HG03575 (cell line): ENCODE results near the gene SMCO1.
"Not testable (repeated sequence)": the region's sequence is repeated elsewhere in the genome, so short reads cannot be mapped to it uniquely, and the experiment has no call there.

Source experiments
- ATAC-seq: cut with Tn5 transposase; IDR thresholded peaks from one replicate; pipeline ENCODE4 v1.9.1; 2021; ENCODE audit not compliant: unreplicated experiment, insufficient number of reproducible peaks, low FRiP score; ENCODE audit errors: extremely low read depth

Gene SMCO1

GRCh38 chr3:196499807-196500524 lies 15.2 kb downstream of the SMCO1 start:
- no peak for ATAC-seq

DNA sequence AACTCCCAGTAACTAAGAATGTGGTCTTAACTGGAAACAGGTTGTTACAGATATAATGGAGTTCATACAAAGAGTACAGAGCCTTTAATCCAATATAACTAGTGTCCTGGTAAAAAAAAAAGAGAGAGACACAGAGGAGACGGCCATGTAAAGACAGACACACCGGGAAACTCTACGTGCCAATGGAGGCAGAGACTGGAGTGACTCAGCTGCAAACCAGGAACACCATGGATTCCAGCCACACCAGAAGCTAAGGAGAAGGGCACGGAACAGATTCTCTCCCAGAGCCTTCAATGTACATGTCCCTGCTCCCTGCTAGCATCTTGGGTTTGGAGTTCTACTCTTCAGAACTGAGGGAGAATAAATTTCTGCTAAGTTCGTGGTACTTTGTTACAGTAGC lies 16.1 kb downstream of the SMCO1 start:
- no peak for ATAC-seq

DNA sequence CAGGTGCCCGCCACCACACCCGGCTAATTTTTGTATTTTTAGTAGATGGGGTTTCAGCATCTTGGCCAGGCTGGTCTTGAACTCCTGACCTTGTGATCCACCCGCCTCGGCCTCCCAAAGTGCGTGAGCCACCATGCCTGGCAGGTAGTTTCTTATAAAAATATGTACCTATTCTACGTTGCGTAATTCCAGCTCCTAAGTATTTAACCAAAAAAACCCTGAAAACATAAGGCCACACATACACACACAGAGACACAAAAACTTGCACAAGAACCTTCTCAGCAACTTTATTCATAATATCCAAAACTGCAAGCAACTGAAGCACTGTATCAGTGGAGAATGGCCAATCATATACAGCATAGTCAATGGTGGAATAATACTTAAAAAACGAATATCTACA lies 16.8 kb downstream of the SMCO1 start:
- ATAC-seq, result no peak

DNA sequence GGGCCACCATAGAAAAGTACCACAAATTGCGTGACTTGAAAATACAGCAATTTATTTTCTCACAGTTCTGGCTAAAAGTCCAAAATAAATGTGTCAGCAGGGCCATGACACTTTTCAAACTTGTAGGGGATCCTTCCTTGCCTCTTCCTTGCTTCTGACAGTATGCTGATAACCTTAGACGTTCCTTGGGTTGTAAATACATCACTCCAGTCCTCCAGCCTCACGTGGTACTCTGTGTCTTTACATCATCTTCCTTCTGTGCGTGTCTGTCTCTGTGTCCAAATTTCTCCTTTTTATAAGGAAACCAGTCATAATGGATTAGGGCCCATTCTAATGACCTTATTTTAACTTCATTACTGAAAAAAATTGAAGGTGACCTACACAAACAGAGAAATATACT lies 19.0 kb downstream of the SMCO1 start:
- no peak for ATAC-seq

DNA sequence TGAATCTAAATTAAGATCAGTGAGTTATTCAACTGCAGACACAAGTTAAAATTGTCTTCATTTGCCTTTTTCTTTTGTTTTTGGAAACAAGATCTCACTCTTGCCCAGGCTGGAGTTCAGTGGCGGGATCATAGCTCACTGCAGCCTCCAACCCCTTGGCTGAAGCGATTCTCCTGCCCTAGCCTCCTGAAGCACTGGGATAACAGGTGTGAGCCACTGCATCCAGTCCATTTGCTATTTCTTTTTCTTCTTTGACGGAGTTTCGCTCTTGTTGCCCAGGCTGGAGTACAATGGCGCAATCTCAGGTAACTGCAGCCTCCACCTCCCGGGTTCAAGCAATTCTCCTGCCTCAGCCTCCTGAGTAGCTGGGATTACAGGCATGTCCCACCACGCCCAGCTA lies 21.9 kb downstream of the SMCO1 start:
- ATAC-seq, result no peak

GRCh38 chr3:196492080-196492479 lies 23.1 kb downstream of the SMCO1 start:
- ATAC-seq, result no peak

DNA sequence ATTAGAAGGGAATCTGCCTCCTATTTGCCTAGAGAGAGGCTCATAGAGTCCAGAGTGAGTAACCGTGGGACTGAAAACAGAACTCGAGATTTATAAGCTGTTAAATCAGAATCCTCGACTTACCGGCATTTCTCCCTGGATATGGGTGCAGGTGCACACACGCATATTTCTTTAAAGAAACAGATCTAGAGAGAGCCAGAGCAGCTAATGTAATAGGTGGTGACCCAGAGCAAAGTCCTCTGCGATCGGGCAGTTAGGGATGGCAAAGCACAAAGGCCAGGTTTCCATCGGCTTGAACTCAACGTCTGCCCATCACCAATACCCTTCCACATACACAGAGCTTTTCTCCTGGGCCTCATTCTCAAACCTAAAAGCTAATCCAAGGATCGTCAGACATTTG lies 25.4 kb downstream of the SMCO1 start:
- no peak for ATAC-seq

DNA sequence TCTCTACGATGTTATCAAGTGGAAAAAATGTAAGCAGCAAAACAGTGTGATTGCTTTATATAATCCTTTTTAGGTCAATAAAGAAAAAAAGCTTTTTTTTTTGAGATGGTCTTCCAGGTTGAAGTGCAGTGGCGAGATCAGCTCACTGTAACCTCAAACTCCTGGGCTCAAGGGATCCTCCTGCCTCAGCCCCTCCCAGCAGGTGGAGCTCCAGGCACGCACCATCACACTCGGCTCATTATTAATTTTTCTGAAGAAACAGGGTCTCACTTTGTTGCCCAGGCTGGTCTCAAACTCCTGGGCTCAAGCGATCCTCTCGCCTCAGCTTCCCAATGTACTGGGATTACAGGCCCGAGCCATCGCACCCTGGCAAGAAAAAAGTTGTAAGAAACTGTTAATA lies 28.9 kb downstream of the SMCO1 start:
- ATAC-seq, result no peak

DNA sequence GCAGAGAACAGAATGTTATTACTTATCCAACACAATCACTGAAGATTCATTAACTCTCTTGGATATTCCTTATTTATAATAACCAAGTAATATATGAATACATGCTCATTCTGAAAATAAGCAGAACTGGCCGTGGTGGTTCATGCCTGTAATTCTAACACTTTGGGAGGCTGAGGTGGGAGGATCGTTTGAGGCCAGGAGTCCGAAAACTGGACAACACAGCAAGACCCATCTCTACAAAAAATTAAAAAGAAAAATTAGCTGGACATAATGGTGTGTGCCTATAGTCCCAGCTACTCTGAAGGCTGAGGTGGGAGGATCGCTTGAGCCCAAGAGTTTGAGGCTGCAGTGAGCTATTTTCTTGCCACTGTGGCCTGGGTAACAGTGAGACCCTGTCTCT lies 37.5 kb downstream of the SMCO1 start:
- no peak for ATAC-seq

DNA sequence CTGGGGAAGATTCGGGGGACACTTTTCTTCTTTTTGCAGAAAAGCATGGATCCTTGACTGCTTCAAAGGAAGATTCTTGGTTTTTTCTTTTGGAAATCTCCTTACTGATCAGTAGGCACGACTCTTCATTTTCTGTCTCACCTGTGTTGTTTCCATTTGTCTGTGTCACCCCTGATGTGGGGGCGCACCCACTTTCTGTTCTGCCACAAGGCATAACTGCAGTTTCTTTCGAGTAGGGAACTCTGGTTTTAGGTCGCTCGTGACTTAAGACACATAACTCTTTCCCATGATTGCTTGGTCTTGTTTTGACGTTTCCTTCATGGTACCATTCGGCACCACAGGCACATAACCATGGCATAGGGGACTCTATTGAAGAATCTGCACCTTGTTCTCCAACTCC lies 42.9 kb downstream of the SMCO1 start:
- ATAC-seq, result no peak

DNA sequence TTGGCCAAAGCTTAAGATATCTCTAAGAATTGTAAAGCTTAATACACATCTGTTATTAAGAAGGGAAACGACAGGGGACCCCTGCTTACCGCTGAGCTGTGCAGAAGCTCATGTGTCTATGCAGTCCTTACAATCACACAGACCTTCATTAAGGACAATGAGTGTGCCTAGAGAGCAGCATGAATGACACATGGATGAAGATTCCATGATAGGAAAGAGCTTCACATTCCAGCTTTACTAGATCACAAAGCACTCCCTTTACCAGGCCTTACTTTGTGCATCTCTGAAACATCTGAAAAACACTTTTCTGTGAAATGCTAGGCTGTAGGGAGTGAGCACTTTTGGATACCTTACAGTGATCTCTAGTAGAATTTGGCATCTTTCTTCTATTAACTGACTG lies 43.6 kb downstream of the SMCO1 start:
- no peak for ATAC-seq

GRCh38 chr3:196470182-196470581 lies 45.0 kb downstream of the SMCO1 start:
- not testable (repeated sequence) for ATAC-seq

DNA sequence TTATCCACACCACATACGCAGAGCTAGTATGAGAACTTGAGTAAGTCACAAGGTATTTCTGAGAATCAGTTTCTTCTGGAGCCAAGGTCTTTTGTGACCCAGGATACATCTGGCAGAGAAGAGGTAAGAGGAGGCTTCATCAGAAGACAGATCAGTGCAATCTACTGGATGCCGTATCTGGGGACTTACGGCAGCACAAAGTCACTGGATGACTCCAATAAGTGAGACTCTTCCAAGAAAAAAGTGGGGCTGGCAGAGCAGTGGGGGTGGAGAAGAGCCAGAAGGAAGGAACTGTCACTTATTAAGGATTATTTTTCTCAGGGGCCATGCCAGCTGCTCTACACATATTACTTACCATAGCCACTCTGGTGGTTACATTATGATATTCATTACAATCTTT lies 51.3 kb downstream of the SMCO1 start:
- ATAC-seq, result no peak

- no peak for ATAC-seq
Observed at GRCh38 chr3:196463478-196463756, 51.7 kb downstream of the SMCO1 start.

- ATAC-seq, result not testable (repeated sequence)
Observed at GRCh38 chr3:196462680-196463477, 52.3 kb downstream of the SMCO1 start.

DNA sequence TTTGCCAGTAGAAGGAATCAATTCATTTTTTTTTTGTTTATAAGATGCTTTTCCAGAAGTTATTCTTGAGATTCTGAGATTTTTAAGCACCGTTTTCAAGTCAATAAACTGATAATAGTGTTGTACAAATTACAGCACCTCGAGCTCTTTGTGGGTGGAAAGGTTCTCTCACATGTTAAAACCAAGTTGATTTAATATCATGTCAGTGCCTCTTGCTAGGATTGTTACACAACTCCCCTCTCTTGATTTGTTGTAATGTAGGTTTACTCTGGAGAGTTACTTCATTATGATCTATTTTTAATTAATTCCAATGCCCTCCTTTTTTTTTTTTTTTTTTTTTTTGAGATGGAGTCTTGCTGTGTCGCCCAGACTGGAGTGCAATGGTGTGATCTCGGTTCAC lies 57.1 kb downstream of the SMCO1 start:
- no peak for ATAC-seq

GRCh38 chr3:196457470-196457869 lies 57.7 kb downstream of the SMCO1 start:
- ATAC-seq, result not testable (repeated sequence)
